ENCODE results near the gene ZXDC.

Gene ZXDC

GRCh38 chr3:126488185-126488584 is 12.5 kb upstream of the ZXDC start:
- no peak for DNase-seq

GRCh38 chr3:126487151-126487771 is 11.6 kb upstream of the ZXDC start:
- DNase-seq, result no peak

GRCh38 chr3:126486360-126486847 is 10.7 kb upstream of the ZXDC start:
- no peak for DNase-seq

- DNase-seq, result no peak
Measured at GRCh38 chr3:126485956-126486355, 10.3 kb upstream of the ZXDC start.

GRCh38 chr3:126485176-126485897 is 9.6 kb upstream of the ZXDC start:
- no peak for DNase-seq

- no peak for DNase-seq
Measured at GRCh38 chr3:126484662-126485061, 9.0 kb upstream of the ZXDC start.

GRCh38 chr3:126484148-126484547 is 8.5 kb upstream of the ZXDC start:
- no peak for DNase-seq

GRCh38 chr3:126483321-126483761 is 7.7 kb upstream of the ZXDC start:
- no peak for DNase-seq

- DNase-seq, result no peak
Measured at GRCh38 chr3:126482503-126483255, 7.0 kb upstream of the ZXDC start.

GRCh38 chr3:126481808-126482502 is 6.3 kb upstream of the ZXDC start:
- no peak for DNase-seq

GRCh38 chr3:126480861-126481260 is 5.2 kb upstream of the ZXDC start:
- no peak for DNase-seq

- DNase-seq, result no peak
Measured at GRCh38 chr3:126480206-126480605, 4.5 kb upstream of the ZXDC start.

GRCh38 chr3:126479642-126480041 is 4.0 kb upstream of the ZXDC start:
- DNase-seq, result no peak

- no peak for DNase-seq
Measured at GRCh38 chr3:126478581-126479310, 3.1 kb upstream of the ZXDC start.

- DNase-seq, result no peak
Measured at GRCh38 chr3:126477061-126477380, 1.3 kb upstream of the ZXDC start.

- peak in 1 of 2 experiments; percentile 28 for DNase-seq
Measured at GRCh38 chr3:126476166-126477060, 722 bp upstream of the ZXDC start.

GRCh38 chr3:126474498-126475412 is 936 bp downstream of the ZXDC start:
- peak; percentile 16 to 18 for DNase-seq

GRCh38 chr3:126473292-126474168 is 2.2 kb downstream of the ZXDC start:
- DNase-seq, result no peak

GRCh38 chr3:126472277-126473006 is 3.2 kb downstream of the ZXDC start:
- DNase-seq, result no peak

All from activated CD4-positive, alpha-beta T cell treated with anti-CD3 and anti-CD28 coated beads, Interleukin-2, amount 50 U/mL, for 4 hours (primary cell).